ENCODE data around the gene FRAS1.
"Not testable (repeated sequence)": the region's sequence is repeated elsewhere in the genome, so short reads cannot be mapped to it uniquely, and the experiment has no call there.

FRAS1 gene

DNA sequence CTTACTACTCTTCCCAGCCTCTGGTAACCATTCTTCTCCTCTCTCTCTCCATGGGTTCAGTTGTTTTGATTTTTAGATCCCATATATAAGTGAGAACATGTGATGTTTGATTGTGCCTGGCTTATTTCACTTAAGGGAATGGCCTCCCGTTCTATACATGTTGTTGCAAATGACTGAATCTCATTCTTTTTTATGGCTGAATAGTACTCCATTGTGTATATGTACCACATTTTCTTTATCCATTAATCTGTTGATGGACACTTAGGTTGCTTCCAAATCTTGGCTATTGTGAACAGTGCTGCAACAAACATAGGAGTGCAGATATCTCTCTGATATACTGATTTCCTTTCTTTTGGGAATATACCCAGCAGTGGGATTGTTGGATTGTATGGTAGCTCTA, 410.1 kb downstream of the FRAS1 start:
- not testable (repeated sequence) for DNase-seq

DNA sequence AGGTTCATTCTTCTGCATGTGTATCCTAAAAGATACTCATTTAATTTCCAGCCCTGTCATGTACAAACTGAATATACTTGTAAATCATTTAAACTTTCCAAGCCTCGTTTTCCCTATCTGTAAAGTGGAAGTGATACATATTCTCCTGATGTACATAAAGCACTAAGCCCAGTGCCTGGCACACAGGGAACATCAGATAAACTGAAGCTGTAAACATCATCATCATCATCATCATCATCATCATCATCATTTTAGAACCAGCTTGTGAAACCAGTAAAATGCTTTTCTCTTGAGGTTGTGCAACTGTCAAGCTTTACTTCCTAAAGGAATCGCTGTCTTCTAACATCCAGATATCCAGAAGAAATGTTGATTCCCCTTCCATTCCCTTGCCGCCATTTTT, 411.1 kb downstream of the FRAS1 start:
- no peak for DNase-seq

DNA sequence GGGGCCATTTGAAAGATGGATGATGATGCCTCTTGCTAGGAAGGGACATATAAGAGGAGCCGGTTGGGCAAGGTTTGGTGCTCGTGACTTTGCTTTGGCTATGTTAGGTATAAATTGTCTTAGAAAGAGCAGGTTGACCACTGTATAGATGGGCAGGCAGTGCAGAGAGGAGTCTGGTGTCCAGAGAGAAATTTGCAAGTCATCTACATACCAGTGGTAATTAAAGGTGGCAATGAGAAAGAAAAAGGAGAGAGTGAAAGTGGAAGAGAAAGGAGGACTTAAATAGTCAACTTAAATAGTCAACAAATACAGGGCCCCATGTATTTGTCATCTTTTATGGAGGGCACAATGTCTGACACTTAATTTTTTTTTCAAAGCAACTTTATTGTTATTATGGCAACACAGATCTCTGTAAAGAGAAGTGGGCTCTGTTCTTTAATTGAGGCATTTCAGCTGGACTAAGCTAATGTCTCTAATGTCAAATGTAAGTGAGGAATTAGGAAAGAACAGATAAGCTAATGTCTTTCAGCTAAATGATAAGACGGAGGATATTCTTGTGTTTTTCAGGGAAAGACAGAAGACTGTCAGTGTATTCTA, 419.1 kb downstream of the FRAS1 start:
- DNase-seq = no peak

DNA sequence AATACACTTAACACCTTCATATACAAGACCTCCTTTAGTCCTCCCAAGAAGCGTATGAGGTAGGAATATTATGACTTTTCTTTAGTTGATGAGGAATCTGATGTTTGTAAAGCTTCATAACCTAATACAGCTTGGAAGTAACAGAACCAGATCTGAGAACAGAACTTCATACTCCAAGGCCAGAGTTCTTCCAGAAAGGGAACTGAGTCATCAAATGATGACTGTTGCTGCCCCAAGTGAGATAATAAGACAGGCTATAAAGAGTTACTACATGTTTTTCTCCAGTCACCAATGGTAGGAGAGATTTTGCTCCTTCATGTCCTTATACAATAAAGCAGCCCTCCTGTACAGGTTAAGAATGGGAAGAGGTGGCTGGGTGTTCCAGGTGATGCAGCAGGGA, 420.2 kb downstream of the FRAS1 start:
- no peak for DNase-seq

DNA sequence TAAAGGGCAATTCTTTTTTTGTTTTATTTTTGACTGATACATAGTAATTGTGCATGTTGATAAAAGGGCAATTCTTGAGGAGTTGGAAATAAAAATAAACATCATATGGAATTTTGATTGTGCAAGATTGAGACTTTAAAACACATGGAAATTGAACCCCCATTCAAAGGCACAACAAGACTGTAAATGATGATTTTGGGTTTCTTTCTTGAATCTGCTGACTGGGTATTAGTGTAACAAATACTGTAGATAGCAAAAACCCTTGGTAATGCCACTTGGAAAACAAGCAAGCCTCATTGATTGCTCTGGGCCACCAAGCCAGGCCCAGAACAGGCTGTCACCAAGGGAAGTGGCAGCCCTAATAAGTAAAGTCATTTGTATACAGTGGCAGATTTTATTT, 421.4 kb downstream of the FRAS1 start:
- DNase-seq = no peak

DNA sequence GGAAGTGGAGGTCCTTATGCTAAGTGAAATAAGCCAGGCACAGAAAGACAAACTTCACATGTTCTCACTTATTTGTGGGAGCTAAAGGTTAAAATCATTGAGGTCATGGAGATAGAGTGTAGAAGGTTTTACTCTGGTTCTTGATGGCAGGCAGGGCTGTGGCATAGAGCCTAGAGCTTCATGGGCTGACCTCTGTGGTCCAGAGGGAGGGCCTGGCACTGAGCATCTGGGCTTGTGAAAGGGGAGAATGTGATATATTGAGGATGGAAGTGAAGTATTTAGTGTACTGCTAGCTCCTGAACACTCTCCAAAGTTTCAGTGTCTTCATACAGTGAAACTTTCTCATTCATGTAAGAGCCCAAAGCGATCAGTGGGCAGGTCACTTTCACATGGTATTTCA, 423.2 kb downstream of the FRAS1 start:
- no peak for DNase-seq

DNA sequence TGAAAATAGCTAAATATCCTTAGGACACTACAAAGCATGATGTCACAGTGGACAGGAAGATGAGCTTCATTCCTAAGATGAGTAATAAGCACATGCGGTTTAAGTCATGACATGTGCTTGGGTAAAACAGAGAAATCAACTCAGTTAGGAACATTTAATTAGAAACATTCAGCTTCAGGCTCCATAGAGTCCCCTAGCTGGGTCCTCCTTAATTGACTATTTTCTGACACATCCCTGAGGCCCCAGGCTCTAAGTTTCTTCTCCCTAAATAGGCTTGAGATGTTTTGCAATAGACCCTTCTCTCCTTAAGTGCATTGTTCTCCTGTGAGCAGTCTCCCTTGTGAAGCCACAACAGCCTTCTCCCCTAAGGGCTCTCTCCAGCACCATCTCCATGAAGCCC, 424.1 kb downstream of the FRAS1 start:
- DNase-seq = no peak

DNA sequence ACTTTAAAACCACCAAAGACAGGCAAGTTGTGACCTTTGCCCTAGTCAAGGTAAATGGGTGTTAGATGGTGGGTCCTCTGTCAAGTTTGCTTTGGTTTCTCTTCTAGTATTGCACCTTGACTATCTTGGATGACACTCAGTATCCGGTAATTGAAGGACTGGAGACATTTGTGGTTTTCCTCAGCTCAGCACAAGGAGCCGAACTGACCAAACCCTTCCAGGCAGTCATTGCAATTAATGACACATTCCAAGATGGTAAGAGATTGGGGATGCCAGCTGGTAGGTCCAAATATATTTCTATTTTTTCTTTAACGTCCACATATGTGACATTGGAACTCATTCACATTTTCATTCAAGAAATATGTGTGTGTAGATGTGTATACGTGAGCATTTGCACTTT, 425.2 kb downstream of the FRAS1 start:
- DNase-seq = no peak

DNA sequence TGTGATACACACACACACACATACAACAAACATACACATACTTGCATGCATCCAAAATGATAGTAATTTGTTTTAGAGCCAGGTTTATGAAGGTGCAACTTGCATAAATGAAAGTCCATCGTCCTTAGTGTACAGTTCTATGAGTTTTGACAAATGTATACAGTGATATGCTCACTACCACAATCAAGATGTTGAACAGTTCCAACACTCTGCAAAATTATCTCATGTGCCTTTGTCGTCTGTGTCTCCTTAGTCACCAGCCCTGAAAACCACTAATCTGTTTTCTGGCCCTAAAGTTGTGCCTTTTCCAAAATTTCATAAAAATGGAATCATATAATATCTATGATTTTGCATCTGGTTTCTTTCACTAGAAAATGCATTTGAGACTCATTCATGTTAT, 426.7 kb downstream of the FRAS1 start:
- DNase-seq = no peak

DNA sequence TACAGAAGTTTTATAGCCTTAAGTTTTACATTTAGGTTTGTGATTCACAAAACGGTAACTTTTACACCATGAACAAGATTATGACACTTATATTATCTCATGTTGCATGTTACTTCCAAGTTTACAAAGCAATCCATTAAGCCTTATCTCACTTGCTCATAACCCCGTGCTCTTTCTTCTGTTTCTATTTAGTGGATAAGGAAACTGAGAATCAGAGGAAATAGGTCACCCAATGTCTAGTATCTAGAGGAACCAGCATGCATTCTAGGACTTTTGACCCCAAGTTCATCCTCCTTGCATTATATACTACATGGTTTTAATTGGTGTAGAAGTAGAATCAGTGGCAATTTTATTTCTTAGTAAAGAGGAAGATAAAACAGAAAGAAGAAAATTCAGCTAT, 427.5 kb downstream of the FRAS1 start:
- no peak for DNase-seq

DNA sequence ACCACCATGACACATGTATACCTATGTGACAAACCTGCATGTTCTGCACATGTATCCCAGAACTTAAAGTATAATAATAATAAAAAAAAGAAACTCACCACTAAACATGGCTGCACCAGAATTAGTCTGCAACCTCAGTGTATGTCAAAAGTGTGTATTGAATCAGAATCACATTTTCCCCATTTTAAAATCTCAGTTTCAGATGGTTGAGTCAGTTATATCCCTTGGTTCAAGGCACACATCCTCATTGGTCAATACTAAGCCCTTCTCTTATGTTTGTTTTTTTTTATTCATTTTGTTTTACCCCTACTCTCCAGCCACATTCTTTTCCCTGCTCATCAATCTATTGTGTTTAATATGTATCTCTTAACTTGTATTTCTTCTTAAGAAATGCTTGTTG, 436.6 kb downstream of the FRAS1 start:
- DNase-seq = no peak

DNA sequence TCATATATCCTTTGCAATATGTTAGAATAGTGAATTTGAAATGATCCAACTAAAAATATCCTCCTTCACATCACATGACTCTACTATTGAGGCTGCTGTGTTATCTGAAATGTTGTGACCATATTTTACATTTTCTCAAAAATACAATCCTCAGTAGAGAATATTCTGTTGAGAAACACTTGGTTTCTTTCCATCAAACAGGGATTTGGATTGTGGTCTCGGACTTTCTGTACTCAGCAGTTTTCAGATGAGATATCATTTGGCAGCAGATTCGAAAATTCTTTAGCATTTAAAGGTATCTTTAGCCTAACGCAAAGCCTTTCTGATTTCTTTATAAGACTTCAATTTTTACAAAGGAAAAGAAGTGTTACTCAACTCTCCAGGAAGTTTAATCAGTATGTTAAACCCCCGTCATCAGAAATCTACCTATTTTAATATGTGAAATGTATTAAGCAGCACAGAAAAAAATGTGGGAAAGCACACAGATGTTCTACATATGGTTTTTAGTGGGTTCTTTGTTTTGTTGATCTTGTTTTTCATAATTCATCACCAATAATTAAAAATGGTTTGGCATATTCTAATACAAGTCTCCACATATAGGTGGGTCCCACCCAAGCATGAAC, 439.0 kb downstream of the FRAS1 start:
- DNase-seq = no peak

DNA sequence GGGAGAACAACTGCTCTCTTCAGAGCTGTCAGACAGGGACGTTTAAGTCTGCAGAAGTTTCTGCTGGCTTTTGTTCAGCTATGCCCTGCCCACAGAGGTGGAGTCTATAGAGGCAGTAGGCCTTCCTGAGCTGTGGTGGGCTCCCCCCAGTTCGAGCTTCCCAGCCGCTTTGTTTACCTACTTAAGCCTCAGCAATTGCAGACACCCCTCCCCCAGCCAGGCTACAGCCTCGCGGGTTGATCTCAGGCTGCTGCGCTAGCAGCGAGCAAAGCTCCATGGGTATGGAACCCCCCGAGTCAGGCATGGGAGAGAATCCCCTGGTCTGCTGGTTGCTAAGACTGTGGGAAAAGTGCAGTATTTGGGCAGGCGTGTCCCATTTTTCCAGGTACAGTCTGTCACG, 449.1 kb downstream of the FRAS1 start:
- not testable (repeated sequence) for DNase-seq

DNA sequence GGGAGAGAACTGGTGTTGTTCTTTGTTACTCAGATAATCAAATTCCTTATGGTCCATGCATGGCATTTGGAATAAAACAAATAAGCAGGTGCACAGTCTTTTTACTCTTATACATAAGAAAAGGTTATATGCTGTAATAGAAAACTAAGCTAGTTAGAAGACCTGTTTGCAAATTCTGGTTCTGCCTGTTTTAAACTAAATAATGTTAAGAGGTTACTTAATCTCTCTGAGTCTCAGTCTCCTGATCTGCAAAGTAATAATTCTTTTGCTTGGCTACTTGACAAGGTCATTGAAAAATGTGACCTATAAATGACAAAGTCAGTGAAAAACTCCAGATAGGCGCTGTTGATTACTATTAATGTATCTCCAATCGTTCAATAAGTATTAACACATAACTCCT, 451.9 kb downstream of the FRAS1 start:
- no peak for DNase-seq

DNA sequence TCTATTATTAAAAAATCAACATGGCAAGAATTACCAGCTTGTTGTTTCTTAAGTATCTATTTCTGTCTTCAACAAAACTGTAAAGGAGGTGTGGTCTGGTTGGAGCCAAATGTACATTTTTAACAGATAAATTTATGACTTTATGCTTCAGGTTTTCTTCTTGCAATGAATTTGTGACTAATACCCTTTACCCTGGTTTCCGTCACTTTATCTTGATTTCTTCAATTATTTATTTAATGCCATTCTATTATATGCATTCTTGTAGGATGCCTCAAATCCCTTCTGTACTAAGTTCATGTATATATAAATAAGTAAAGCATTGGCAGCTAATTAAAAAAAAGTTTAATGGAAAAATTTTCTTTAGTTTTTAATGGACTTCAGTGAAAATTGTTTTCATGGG, 453.0 kb downstream of the FRAS1 start:
- DNase-seq = no peak

DNA sequence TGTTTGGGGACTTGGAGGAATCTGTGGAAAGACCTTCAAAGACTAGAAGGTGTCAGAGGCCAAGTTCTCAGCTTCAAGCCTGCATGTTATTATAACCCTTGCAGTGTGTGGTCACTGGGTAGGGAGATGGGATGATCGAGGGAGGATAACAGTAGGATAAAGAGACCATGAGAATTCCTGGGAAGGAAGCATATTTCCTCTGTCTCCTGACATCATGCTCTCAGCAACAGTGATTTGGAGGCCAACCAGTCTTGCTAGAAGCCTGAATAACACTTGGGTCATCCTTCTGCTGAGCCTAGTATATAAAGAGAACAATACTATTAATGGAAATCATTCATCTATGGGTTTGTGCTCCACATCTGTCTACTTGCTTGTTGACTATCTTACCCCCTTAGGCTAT, 453.6 kb downstream of the FRAS1 start:
- DNase-seq = no peak

DNA sequence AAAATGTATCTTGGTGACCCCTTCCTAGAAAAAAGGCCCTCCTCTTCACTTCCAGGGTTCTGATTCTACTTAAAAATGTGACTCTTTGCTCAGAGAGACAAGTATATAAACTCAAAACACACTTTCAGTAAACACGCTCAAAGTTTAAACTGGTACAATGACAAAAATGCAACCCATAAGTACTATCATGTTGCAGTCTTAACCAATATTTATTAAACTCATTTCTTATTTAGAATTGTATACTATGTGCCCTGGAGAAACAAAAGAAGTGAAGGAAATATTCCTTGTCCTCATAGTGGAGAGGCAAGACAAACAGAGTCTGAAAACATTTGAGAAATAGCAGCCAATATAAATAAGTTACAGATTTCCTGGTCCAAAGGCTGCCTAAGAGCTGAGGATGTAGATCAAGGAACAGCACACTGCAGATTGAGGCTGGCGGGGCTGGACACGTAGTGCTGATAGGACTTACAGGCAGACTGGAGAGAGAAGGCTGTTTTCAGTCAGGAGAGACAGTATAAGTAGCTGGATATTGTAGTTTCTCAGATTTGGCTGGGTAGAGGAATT, 455.3 kb downstream of the FRAS1 start:
- DNase-seq = no peak

DNA sequence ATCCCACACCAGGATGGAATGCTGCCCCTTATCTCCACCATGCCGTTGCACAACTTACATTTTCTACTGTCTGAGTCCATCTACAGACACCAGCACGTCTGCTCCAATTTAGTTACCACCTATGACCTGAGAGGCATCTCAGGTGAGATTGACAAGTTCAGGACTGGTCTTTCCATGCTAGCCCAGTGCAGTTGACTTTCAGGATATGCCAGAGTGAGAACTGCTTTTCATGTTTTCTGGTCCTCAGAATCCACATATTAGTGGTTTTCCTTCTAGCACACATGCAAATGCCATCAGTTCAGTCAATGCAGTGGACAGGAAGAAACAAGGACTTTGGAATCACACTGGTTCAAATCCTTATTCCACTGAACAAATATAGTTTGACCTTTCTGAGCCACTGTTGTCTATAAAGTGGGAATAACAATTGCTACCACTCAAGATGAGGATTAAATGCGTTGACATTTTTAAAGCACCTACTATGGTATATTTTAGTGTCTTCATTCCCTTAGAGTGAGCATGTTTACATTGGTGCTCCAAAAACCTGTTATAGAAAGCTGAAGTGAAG, 456.4 kb downstream of the FRAS1 start:
- DNase-seq = no peak

DNA sequence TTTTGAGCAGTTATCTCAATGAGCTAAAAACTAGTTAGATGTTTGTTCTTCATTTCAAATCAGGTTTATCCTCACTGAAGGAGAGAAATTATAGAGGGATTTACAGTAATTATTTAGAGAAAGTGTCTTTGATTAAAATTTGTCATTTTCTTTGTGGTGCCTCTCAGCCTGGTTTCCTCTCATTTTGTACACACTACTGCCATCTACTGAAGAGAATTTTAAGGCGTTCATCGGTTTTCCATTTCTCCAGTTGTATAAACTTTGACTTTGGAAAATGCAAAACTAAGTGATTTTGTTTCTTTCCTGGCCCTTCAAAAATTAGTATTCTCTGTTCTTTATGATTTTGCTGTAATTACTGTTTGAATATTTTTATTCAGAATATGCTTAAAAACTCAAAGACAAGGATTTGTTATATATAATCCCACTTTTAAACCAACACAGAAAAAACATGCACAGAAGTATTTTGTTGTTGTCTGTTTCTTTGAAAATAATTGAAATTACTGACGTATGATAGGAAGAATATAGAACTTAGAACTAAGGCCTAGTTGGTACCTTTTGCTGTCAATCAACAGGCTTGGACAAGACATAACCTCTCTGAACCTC, 460.0 kb downstream of the FRAS1 start:
- no peak for DNase-seq

DNA sequence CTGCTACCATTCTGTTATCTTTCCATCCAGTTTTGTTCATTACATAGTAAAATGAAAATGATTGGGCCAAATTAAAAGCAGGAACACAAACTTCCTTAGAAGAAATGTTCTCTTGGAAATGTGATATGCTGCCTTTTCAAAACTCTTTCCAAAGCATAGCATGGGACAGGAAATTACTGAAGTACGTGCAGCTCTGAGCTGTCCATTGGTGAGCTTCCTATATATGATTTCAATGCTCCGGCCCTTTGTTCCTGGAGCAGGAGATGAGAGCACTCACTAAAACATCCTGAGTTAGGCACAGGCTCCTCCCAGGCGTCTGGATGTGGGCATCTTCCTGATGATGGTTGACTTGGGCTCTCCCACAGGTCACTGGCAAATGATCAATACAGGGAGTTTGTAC, 461.4 kb downstream of the FRAS1 start:
- no peak for DNase-seq

DNA sequence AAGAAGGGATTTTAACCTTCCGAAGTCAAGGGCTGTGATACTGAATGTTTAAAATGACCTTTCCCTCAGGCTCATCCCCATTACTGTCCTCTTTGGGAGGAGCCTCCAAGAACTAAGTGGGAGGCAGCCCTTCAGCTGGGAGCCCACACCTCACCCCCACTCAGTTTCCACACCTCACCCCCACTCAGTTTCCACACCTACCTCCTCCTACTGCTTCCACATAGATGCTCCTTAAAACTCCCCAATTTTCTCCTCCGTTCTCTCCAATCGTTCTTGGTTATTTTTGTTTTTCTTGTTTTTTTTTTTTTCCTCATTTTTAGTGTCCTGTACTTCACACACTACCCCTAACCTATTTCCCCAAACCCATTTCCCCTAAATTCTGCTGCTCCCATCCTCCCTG, 462.8 kb downstream of the FRAS1 start:
- DNase-seq = no peak

DNA sequence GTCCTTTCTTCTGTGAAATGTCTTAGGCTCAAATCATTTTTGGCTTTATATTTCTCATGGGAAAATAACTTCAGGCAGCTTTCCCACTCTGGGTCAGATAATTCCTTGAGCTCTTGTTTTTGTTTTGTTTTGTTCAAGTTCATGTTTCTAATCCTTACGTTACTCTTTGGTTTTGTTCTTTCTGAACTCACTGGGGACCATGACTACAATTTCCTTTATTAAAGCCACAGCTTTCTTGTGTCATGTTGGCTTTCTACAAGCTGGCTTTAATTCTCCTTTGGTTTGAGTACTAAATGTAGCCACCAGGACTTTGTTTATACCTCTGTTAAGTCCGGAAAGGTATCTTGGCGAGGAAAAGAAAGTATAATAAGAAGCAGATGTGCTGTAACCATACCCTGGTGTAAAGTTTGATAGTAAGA, 463.7 kb downstream of the FRAS1 start:
- DNase-seq = no peak

DNA sequence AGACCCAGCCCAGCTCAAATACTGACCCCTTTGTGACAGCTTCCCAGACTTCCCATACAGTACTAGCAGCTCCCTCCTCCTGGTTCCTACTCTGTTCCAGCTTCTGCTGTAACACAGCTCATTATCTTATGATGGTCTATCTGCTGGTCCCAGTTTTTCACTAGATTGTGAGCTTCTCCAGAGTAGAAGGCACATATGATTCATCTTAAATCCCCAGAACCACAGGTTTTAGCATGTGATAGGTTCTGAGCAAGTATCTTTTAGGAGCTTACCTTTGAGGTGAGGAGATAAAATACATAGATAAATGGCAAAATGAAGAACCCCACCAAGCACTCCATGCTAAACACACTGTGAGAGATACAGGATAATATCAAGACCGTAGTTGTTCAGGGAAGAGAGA, 466.9 kb downstream of the FRAS1 start:
- DNase-seq = no peak

DNA sequence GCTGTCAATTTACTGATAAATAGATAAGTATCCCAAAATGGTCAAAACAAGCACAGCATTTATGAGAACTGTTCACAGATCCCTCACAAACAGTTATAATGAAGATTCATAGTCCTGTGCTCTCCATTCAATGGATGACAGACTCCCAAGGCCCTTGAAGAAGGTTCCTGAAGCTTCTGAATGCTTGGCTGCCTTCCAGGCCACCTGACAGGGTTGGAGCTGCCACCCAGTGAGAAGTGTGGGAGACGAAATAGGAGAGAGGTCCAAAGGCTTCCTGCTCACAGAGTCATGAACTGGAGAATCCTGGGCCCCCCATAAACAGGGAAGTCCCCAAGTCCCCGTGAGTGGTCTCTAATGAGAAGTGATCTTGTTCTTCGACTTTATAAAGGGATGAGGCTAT, 468.4 kb downstream of the FRAS1 start:
- no peak for DNase-seq
